Measurements from ENCODE around the gene CDH9.

DNA sequence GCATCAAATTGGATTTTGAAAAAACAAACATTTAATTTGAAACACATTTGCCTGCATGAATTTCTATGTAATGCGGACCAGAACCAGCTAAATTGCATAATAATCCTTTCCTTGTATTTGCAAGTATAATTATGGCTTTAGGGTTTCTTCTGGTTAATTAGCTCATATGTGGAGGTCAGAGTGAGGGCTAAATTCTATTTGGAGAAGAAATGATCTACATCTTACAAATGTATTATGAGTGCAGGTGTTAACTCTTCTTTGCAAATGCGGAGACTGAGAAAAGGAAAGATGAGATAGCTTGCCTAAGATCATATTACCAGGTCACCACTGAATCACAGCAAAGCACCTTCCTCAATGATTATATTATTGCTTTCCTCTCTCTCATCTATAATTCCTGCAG lies 194.7 kb downstream of the CDH9 start:
- TF ChIP-seq ZNF274 (IDR thresholded peaks at IDR 0.05; ENCODE audit: borderline replicate concordance, low read depth, low read length) = no peak
- no peak for TF ChIP-seq HNRNPK (IDR thresholded peaks at IDR 0.05; ENCODE audit: low read depth, low read length, poor library complexity, severe bottlenecking)
- TF ChIP-seq, protein P1, sequence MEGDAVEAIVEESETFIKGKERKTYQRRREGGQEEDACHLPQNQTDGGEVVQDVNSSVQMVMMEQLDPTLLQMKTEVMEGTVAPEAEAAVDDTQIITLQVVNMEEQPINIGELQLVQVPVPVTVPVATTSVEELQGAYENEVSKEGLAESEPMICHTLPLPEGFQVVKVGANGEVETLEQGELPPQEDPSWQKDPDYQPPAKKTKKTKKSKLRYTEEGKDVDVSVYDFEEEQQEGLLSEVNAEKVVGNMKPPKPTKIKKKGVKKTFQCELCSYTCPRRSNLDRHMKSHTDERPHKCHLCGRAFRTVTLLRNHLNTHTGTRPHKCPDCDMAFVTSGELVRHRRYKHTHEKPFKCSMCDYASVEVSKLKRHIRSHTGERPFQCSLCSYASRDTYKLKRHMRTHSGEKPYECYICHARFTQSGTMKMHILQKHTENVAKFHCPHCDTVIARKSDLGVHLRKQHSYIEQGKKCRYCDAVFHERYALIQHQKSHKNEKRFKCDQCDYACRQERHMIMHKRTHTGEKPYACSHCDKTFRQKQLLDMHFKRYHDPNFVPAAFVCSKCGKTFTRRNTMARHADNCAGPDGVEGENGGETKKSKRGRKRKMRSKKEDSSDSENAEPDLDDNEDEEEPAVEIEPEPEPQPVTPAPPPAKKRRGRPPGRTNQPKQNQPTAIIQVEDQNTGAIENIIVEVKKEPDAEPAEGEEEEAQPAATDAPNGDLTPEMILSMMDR (IDR thresholded peaks at IDR 0.05 in 2 of 3, conservative IDR thresholded peaks at IDR 0.05 in 1 of 3; ENCODE audit: insufficient read depth in 2 of 3, low read depth in 1 of 3, low read length in 3 of 3) = no peak
- TF ChIP-seq MAFK (IDR thresholded peaks at IDR 0.05; ENCODE audit: low read length) = no peak
